HepG2 (cell line): ENCODE results near the gene STOML1. TPM values are rescaled to one million over a fixed set of nuclear protein-coding genes. Genes with fewer than 3 reads are reported as not detected.
A peak's percentile ranks its signal among the peaks of the same experiment; 100 is the strongest.

ENCODE experiments used
- CENPX ChIP-seq: sonication (generic); formaldehyde crosslinking; IDR thresholded peaks from 2 replicates; pipeline ENCODE4 v1.9.0; 2021; ENCODE audit warnings: mild to moderate bottlenecking, missing genetic modification reagents, moderate library complexity
- CREB1 ChIP-seq, 2 experiments: fragments of 450-650 bp in 1 of 2; IDR thresholded peaks; 2 replicates each; pipeline ENCODE4 v1.6.1; 2016 to 2017; ENCODE audit warnings: control low read depth in 1 of 2, mild to moderate bottlenecking in 1 of 2, missing compliant biosample characterization in 1 of 2, missing genetic modification characterization in 1 of 2
- ESRRA ChIP-seq: sonication (generic); formaldehyde crosslinking; IDR thresholded peaks from 2 replicates; pipeline ENCODE4 v1.5.1; 2020; ENCODE audit warnings: mild to moderate bottlenecking, low read depth, missing genetic modification reagents
- NCOA1 ChIP-seq: sonication (generic); formaldehyde crosslinking; IDR thresholded peaks from 2 replicates; pipeline ENCODE4 v1.9.0; 2021; ENCODE audit warnings: missing genetic modification reagents
- REPIN1 ChIP-seq: sonication (generic); formaldehyde crosslinking; IDR thresholded peaks from 2 replicates; pipeline ENCODE4 v1.8.0; 2022; ENCODE audit warnings: missing genetic modification reagents, low read depth, mild to moderate bottlenecking, borderline replicate concordance
- RFX1 ChIP-seq: fragments of 450-650 bp; IDR thresholded peaks from 2 replicates; pipeline ENCODE4 v1.6.1; 2017
- SAP130 ChIP-seq: IDR thresholded peaks from 2 replicates; pipeline ENCODE4 v1.6.1; 2016; ENCODE audit warnings: low read depth
- SMAD1 ChIP-seq: sonication (generic); formaldehyde crosslinking; IDR thresholded peaks from 2 replicates; pipeline ENCODE4 v1.4.0; 2020; ENCODE audit warnings: missing genetic modification reagents, low read depth, mild to moderate bottlenecking, borderline replicate concordance
- STAT5B ChIP-seq: sonication (generic); formaldehyde crosslinking; IDR thresholded peaks from 2 replicates; pipeline ENCODE4 v1.4.0; 2020; ENCODE audit warnings: missing genetic modification reagents
- TP53 ChIP-seq: sonication (generic); formaldehyde crosslinking; conservative IDR thresholded peaks from 2 replicates; pipeline ENCODE4 v1.4.0; 2020; ENCODE audit warnings: missing genetic modification reagents
- ZBTB7A ChIP-seq: sonication (generic); formaldehyde crosslinking; IDR thresholded peaks from 2 replicates; pipeline ENCODE4 v1.8.0; 2022; ENCODE audit warnings: mild to moderate bottlenecking, missing genetic modification reagents
- ZNF10 ChIP-seq: sonication (generic); formaldehyde crosslinking; IDR thresholded peaks from 2 replicates; pipeline ENCODE4 v1.4.0; 2020; ENCODE audit warnings: mild to moderate bottlenecking, low read depth, missing genetic modification reagents, borderline replicate concordance
- ZNF816 ChIP-seq: sonication (generic); formaldehyde crosslinking; IDR thresholded peaks from 2 replicates; pipeline ENCODE4 v1.8.0; 2022; ENCODE audit warnings: missing genetic modification reagents, mild to moderate bottlenecking, borderline replicate concordance
- ZSCAN22 ChIP-seq: sonication (generic); formaldehyde crosslinking; IDR thresholded peaks from 2 replicates; pipeline ENCODE4 v1.4.0; 2020; ENCODE audit warnings: mild to moderate bottlenecking, missing genetic modification reagents
- ZSCAN25 ChIP-seq: sonication (generic); formaldehyde crosslinking; IDR thresholded peaks from 2 replicates; pipeline ENCODE4 v1.8.0; 2022; ENCODE audit warnings: mild to moderate bottlenecking, missing genetic modification reagents
- polyA plus RNA-seq, 8 experiments: library from polyadenylated mRNA; depleted of rRNA in 3 of 8; stranded (reverse) in 7 of 8; unstranded in 1 of 8; fragments of >200 nt; fragmentation: Illumina TruSeq in 4 of 8; extraction: Trizol in 4 of 8; gene quantifications; 2 replicates each; pipeline versions ENCODE4 v1.2.1 to v1.2.3, GENCODE V29; 2011 to 2016; ENCODE audit warnings: low read depth in 4 of 8, missing spikeins in 1 of 8, mixed read lengths in 1 of 8; ENCODE audit not compliant: insufficient read depth in 1 of 8
- total RNA-seq, 5 experiments: library from RNA; depleted of rRNA; stranded (reverse); fragments of >200 nt; fragmentation: Illumina TruSeq; extraction: Trizol; gene quantifications; 2 replicates each; pipeline ENCODE4 v1.2.3, GENCODE V29; 2016; ENCODE audit warnings: low read depth in 1 of 5
- TF ChIP-seq, protein P1 (sequence below): sonication (generic); formaldehyde crosslinking; IDR thresholded peaks from 2 replicates; pipeline ENCODE4 v1.4.0; 2020; ENCODE audit warnings: mild to moderate bottlenecking, low read depth, missing genetic modification reagents
- TF ChIP-seq, protein P2 (sequence below): sonication (generic); formaldehyde crosslinking; IDR thresholded peaks from 2 replicates; pipeline ENCODE4 v1.8.1; 2023; ENCODE audit warnings: mild to moderate bottlenecking, missing genetic modification reagents, borderline replicate concordance
- TF ChIP-seq, protein P3 (sequence below): IDR thresholded peaks from 2 replicates; pipeline ENCODE4 v1.4.0; 2020; ENCODE audit warnings: mild to moderate bottlenecking, missing genetic modification reagents
- TF ChIP-seq, protein P4 (sequence below): sonication (generic); formaldehyde crosslinking; conservative IDR thresholded peaks from 2 replicates; pipeline ENCODE4 v1.8.0; 2022; ENCODE audit warnings: mild to moderate bottlenecking, moderate library complexity, missing genetic modification reagents
- TF ChIP-seq, protein P5 (sequence below): sonication (generic); formaldehyde crosslinking; IDR thresholded peaks from 2 replicates; pipeline ENCODE4 v1.4.0; 2020; ENCODE audit warnings: missing genetic modification reagents
- TF ChIP-seq, protein P6 (sequence below): sonication (generic); formaldehyde crosslinking; conservative IDR thresholded peaks from 2 replicates; pipeline ENCODE4 v1.5.0; 2020; ENCODE audit warnings: missing genetic modification reagents

The STOML1 gene
- total and polyA plus RNA-seq, 2 of the 13 experiments (the other 11 are each of a cell fraction or from before 2014, with no cell fraction given), result 3.5 to 3.7 TPM

DNA sequence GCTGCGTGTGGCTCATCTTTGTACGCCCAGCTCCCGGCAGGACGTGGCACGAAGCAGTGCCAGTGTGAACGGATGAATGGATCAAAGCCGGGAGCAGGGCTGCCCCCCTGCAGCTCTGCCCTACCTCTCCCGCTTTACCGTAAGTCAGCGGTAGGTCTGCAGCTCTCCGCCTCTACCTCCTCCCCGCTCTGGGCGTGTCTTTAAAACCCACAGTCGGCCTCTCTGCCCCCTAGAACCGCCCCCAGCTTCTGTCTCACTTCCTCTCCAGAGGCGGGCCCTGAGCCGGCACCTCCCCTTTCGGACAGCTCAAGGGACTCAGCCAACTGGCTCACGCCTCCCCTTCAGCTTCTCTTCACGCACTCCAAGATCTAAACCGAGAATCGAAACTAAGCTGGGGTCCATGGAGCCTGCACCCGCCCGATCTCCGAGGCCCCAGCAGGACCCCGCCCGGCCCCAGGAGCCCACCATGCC, 2.4 kb upstream of the STOML1 start, which contains the start of gene PML (continued):
- TF ChIP-seq, protein P1, sequence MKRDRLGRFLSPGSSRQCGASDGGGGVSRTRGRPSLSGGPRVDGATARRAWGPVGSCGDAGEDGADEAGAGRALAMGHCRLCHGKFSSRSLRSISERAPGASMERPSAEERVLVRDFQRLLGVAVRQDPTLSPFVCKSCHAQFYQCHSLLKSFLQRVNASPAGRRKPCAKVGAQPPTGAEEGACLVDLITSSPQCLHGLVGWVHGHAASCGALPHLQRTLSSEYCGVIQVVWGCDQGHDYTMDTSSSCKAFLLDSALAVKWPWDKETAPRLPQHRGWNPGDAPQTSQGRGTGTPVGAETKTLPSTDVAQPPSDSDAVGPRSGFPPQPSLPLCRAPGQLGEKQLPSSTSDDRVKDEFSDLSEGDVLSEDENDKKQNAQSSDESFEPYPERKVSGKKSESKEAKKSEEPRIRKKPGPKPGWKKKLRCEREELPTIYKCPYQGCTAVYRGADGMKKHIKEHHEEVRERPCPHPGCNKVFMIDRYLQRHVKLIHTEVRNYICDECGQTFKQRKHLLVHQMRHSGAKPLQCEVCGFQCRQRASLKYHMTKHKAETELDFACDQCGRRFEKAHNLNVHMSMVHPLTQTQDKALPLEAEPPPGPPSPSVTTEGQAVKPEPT, result no peak
- TF ChIP-seq, protein P2, sequence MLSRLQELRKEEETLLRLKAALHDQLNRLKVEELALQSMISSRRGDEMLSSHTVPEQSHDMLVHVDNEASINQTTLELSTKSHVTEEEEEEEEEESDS, result no peak
- TF ChIP-seq CREB1 (IDR thresholded peaks at IDR 0.05) (no peak), CREB1 (CRISPR knock-in tag; IDR thresholded peaks at IDR 0.05) (peak; percentile 58; the same call in 1 of the 2 replicates), RFX1 (no peak), NCOA1 (CRISPR knock-in tag) (no peak), ZNF816 (no peak), ZSCAN25 (CRISPR knock-in tag) (0 out of 2 replicates have a peak, but pooled peaks have one; percentile 52), SAP130 (CRISPR knock-in tag) (peak; percentile 86), ESRRA (CRISPR knock-in tag) (no peak), STAT5B (CRISPR knock-in tag) (no peak), TP53 (CRISPR knock-in tag) (no peak), REPIN1 (CRISPR knock-in tag) (no peak), ZBTB7A (CRISPR knock-in tag) (no peak), CENPX (CRISPR knock-in tag) (no peak), SMAD1 (CRISPR knock-in tag) (no peak), ZSCAN22 (CRISPR knock-in tag) (no peak), ZNF10 (CRISPR knock-in tag) (no peak)
- TF ChIP-seq, protein P3, sequence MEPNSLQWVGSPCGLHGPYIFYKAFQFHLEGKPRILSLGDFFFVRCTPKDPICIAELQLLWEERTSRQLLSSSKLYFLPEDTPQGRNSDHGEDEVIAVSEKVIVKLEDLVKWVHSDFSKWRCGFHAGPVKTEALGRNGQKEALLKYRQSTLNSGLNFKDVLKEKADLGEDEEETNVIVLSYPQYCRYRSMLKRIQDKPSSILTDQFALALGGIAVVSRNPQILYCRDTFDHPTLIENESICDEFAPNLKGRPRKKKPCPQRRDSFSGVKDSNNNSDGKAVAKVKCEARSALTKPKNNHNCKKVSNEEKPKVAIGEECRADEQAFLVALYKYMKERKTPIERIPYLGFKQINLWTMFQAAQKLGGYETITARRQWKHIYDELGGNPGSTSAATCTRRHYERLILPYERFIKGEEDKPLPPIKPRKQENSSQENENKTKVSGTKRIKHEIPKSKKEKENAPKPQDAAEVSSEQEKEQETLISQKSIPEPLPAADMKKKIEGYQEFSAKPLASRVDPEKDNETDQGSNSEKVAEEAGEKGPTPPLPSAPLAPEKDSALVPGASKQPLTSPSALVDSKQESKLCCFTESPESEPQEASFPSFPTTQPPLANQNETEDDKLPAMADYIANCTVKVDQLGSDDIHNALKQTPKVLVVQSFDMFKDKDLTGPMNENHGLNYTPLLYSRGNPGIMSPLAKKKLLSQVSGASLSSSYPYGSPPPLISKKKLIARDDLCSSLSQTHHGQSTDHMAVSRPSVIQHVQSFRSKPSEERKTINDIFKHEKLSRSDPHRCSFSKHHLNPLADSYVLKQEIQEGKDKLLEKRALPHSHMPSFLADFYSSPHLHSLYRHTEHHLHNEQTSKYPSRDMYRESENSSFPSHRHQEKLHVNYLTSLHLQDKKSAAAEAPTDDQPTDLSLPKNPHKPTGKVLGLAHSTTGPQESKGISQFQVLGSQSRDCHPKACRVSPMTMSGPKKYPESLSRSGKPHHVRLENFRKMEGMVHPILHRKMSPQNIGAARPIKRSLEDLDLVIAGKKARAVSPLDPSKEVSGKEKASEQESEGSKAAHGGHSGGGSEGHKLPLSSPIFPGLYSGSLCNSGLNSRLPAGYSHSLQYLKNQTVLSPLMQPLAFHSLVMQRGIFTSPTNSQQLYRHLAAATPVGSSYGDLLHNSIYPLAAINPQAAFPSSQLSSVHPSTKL (CRISPR knock-in tag), result no peak
- TF ChIP-seq, protein P4, sequence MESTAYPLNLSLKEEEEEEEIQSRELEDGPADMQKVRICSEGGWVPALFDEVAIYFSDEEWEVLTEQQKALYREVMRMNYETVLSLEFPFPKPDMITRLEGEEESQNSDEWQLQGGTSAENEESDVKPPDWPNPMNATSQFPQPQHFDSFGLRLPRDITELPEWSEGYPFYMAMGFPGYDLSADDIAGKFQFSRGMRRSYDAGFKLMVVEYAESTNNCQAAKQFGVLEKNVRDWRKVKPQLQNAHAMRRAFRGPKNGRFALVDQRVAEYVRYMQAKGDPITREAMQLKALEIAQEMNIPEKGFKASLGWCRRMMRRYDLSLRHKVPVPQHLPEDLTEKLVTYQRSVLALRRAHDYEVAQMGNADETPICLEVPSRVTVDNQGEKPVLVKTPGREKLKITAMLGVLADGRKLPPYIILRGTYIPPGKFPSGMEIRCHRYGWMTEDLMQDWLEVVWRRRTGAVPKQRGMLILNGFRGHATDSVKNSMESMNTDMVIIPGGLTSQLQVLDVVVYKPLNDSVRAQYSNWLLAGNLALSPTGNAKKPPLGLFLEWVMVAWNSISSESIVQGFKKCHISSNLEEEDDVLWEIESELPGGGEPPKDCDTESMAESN (CRISPR knock-in tag), result peak; percentile 63
- TF ChIP-seq, protein P5, sequence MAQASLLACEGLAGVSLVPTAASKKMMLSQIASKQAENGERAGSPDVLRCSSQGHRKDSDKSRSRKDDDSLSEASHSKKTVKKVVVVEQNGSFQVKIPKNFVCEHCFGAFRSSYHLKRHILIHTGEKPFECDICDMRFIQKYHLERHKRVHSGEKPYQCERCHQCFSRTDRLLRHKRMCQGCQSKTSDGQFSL, result no peak
- TF ChIP-seq, protein P6, sequence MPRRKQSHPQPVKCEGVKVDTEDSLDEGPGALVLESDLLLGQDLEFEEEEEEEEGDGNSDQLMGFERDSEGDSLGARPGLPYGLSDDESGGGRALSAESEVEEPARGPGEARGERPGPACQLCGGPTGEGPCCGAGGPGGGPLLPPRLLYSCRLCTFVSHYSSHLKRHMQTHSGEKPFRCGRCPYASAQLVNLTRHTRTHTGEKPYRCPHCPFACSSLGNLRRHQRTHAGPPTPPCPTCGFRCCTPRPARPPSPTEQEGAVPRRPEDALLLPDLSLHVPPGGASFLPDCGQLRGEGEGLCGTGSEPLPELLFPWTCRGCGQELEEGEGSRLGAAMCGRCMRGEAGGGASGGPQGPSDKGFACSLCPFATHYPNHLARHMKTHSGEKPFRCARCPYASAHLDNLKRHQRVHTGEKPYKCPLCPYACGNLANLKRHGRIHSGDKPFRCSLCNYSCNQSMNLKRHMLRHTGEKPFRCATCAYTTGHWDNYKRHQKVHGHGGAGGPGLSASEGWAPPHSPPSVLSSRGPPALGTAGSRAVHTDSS (CRISPR knock-in tag), result no peak
